Mesenchymal stem cell (in vitro differentiated cells and primary cell): ENCODE data around the gene CELF2.

Experiments
- DNase-seq: peaks from one replicate; pipeline ENCODE4 v3.0.0-alpha.2; 2013
- H2AFZ ChIP-seq: one replicate; pipeline ENCODE4 v1.6.1; 2013; ENCODE audit warnings: low read depth, mild to moderate bottlenecking, control low read depth, inconsistent platforms, low read length, moderate library complexity
- H2AK5ac ChIP-seq: 2 replicates; pipeline ENCODE4 v1.6.1; 2013; ENCODE audit warnings: low read length, moderate library complexity, mild to moderate bottlenecking, inconsistent platforms; ENCODE audit not compliant: severe bottlenecking
- H2BK120ac ChIP-seq: one replicate; pipeline ENCODE4 v1.6.1; 2013; ENCODE audit warnings: low read depth, mild to moderate bottlenecking, inconsistent platforms, low read length, moderate library complexity
- H2BK12ac ChIP-seq, 2 experiments: one replicate each; pipeline ENCODE4 v1.6.1; 2013; ENCODE audit warnings: inconsistent platforms in 2 of 2, low read length in 2 of 2, mild to moderate bottlenecking in 2 of 2, moderate library complexity in 2 of 2, control low read depth in 1 of 2
- H2BK15ac ChIP-seq: one replicate; pipeline ENCODE4 v1.6.1; 2013; ENCODE audit warnings: mild to moderate bottlenecking, low read depth, inconsistent platforms; ENCODE audit not compliant: poor library complexity, severe bottlenecking
- H2BK5ac ChIP-seq: 2 replicates; pipeline ENCODE4 v1.6.1; 2013; ENCODE audit warnings: low read depth, mild to moderate bottlenecking, low read length, control low read depth, inconsistent platforms; ENCODE audit not compliant: poor library complexity, severe bottlenecking
- H3K14ac ChIP-seq, 2 experiments: one replicate each; pipeline ENCODE4 v1.6.1; 2013; ENCODE audit warnings: inconsistent platforms in 2 of 2, low read length in 2 of 2, control low read depth in 1 of 2, mild to moderate bottlenecking in 1 of 2, moderate library complexity in 1 of 2
- H3K18ac ChIP-seq, 2 experiments: one replicate each; pipeline ENCODE4 v1.6.1; 2013; ENCODE audit warnings: inconsistent platforms in 2 of 2, low read length in 2 of 2, control low read depth in 1 of 2, low read depth in 1 of 2, mild to moderate bottlenecking in 1 of 2
- H3K23ac ChIP-seq, 2 experiments: one replicate each; pipeline ENCODE4 v1.6.1; 2013; ENCODE audit warnings: inconsistent platforms in 2 of 2, low read length in 2 of 2, mild to moderate bottlenecking in 2 of 2, moderate library complexity in 2 of 2, control low read depth in 1 of 2
- H3K27ac ChIP-seq: 2 replicates; pipeline ENCODE4 v1.5.1; 2013; ENCODE audit warnings: mild to moderate bottlenecking, moderate library complexity, low read length, control low read depth, inconsistent platforms; ENCODE audit not compliant: poor library complexity, severe bottlenecking
- H3K27me3 ChIP-seq, 2 experiments: 2 replicates each; pipeline versions ENCODE4 v1.6.1 to v1.7.0; 2013; ENCODE audit warnings: low read length in 2 of 2, mild to moderate bottlenecking in 2 of 2, moderate library complexity in 2 of 2, control low read depth in 1 of 2, inconsistent platforms in 1 of 2; ENCODE audit not compliant: control insufficient read depth in 1 of 2, insufficient read depth in 1 of 2
- H3K36me3 ChIP-seq, 2 experiments: 2 replicates each; pipeline versions ENCODE4 v1.6.1 to v1.7.0; 2013; ENCODE audit warnings: low read length in 2 of 2, control low read depth in 1 of 2, inconsistent platforms in 1 of 2, low read depth in 1 of 2, mild to moderate bottlenecking in 1 of 2; ENCODE audit not compliant: insufficient read depth in 2 of 2, control insufficient read depth in 1 of 2
- H3K4ac ChIP-seq, 2 experiments: one replicate each; pipeline ENCODE4 v1.6.1; 2013; ENCODE audit warnings: inconsistent platforms in 2 of 2, low read length in 2 of 2, mild to moderate bottlenecking in 2 of 2, moderate library complexity in 2 of 2, control low read depth in 1 of 2, low read depth in 1 of 2
- H3K4me1 ChIP-seq: 2 replicates; pipeline ENCODE4 v1.6.1; 2013; ENCODE audit warnings: low read depth, low read length, control low read depth; ENCODE audit not compliant: control insufficient read depth, insufficient read depth
- H3K4me2 ChIP-seq: 2 replicates; pipeline ENCODE4 v1.6.1; 2013; ENCODE audit warnings: low read length, mild to moderate bottlenecking, inconsistent platforms; ENCODE audit not compliant: poor library complexity, severe bottlenecking
- H3K4me3 ChIP-seq, 2 experiments: 2 replicates each; pipeline versions ENCODE4 v1.5.1 to v1.7.0; 2013; ENCODE audit warnings: low read length in 2 of 2, mild to moderate bottlenecking in 2 of 2, control low read depth in 1 of 2, low read depth in 1 of 2; ENCODE audit not compliant: insufficient read depth in 1 of 2
- H3K79me1 ChIP-seq: replicated peaks from 2 replicates; pipeline ENCODE4 v1.6.1; 2013; ENCODE audit warnings: mild to moderate bottlenecking, control low read depth, low read length, inconsistent platforms; ENCODE audit not compliant: poor library complexity, severe bottlenecking
- H3K9ac ChIP-seq: 2 replicates; pipeline ENCODE4 v1.7.0; 2013; ENCODE audit warnings: mild to moderate bottlenecking, low read length, moderate library complexity
- H3K9me3 ChIP-seq: 2 replicates; pipeline ENCODE4 v1.7.0; 2013; ENCODE audit warnings: mild to moderate bottlenecking, low read length; ENCODE audit not compliant: control insufficient read depth
- H4K8ac ChIP-seq: one replicate; pipeline ENCODE4 v1.6.1; 2013; ENCODE audit warnings: inconsistent platforms, mild to moderate bottlenecking, low read length, moderate library complexity
- H4K91ac ChIP-seq: one replicate; pipeline ENCODE4 v1.6.1; 2013; ENCODE audit warnings: mild to moderate bottlenecking, low read length, inconsistent platforms
- WGBS: methylation state at CpG from one replicate; pipeline ENCODE4 v1.1.7; 2013; ENCODE audit warnings: mixed read lengths; 5-methylcytosine and 5-hydroxymethylcytosine counted together

Gene CELF2

GRCh38 chr10:11018855-11019631, 1.4 kb downstream of the CELF2 start:
- peak overlapping the region; percentile 97 for H3K9ac ChIP-seq
- H3K27ac ChIP-seq = no peak overlapping the region
- H3K4me3 ChIP-seq = peak overlapping the region; percentile 83 to 94
- peak overlapping the region; percentile 85 for H3K4me2 ChIP-seq
- DNase-seq = no peak
- no peak overlapping the region for H2BK12ac ChIP-seq
- H3K27me3 ChIP-seq = no peaks in the 10 kb centered on the region
- no peak overlapping the region for H4K8ac ChIP-seq
- peaks cover 1% of the 10 kb centered on the region for H3K4me1 ChIP-seq
- no peak overlapping the region for H2BK5ac ChIP-seq
- H3K79me1 ChIP-seq = peaks cover 3% of the 10 kb centered on the region
- no peak overlapping the region for H3K14ac ChIP-seq
- H2AK5ac ChIP-seq = no peak overlapping the region
- WGBS = 45% methylated on average over 11 of the region's 11 CpGs
- no peaks in the 10 kb centered on the region for H3K9me3 ChIP-seq
- no peaks in the 10 kb centered on the region for H3K36me3 ChIP-seq
- H2AFZ ChIP-seq = no peak overlapping the region
- no peak overlapping the region for H3K4ac ChIP-seq
- H2BK15ac ChIP-seq = no peak overlapping the region
- no peak overlapping the region for H2BK120ac ChIP-seq
- no peak overlapping the region for H3K23ac ChIP-seq
- no peak overlapping the region for H3K18ac ChIP-seq
- no peak overlapping the region for H4K91ac ChIP-seq

GRCh38 chr10:11019724-11020547, 2.3 kb downstream of the CELF2 start:
- Histone ChIP-seq H3K23ac (no peak overlapping the region), H3K4me1 (peaks cover 1% of the 10 kb centered on the region), H2BK120ac (no peak overlapping the region), H4K91ac (no peak overlapping the region), H2AK5ac (no peak overlapping the region), H2BK12ac (no peak overlapping the region), H3K4me2 (no peak overlapping the region), H3K14ac (no peak overlapping the region), H2BK15ac (no peak overlapping the region), H3K4ac (no peak overlapping the region), H3K27ac (no peak overlapping the region), H3K79me1 (peaks cover 5% of the 10 kb centered on the region), H3K36me3 (no peaks in the 10 kb centered on the region), H2BK5ac (no peak overlapping the region), H3K18ac (no peak overlapping the region), H3K4me3 (peak overlapping the region in 1 of 2 experiments; percentile 83), H3K9ac (peak overlapping the region; percentile 97), H4K8ac (no peak overlapping the region), H2AFZ (no peak overlapping the region), H3K9me3 (no peaks in the 10 kb centered on the region), H3K27me3 (no peaks in the 10 kb centered on the region)
- DNase-seq = no peak
- 89% methylated on average over 9 of the region's 11 CpGs for WGBS

- no peak overlapping the region for H3K23ac ChIP-seq
- peak overlapping the region; percentile 97 for H3K9ac ChIP-seq
- peaks cover 1% of the 10 kb centered on the region for H3K4me1 ChIP-seq
- no peak overlapping the region for H3K18ac ChIP-seq
- no peaks in the 10 kb centered on the region for H3K36me3 ChIP-seq
- H2BK5ac ChIP-seq = no peak overlapping the region
- WGBS = 82% methylated on average over 5 of the region's 6 CpGs
- H2AFZ ChIP-seq = no peak overlapping the region
- no peak overlapping the region for H2AK5ac ChIP-seq
- H3K4me3 ChIP-seq = peak overlapping the region in 1 of 2 experiments; percentile 83
- H3K27me3 ChIP-seq = no peaks in the 10 kb centered on the region
- no peaks in the 10 kb centered on the region for H3K9me3 ChIP-seq
- no peak overlapping the region for H3K4ac ChIP-seq
- H3K14ac ChIP-seq = no peak overlapping the region
- peaks cover 5% of the 10 kb centered on the region for H3K79me1 ChIP-seq
- H2BK120ac ChIP-seq = no peak overlapping the region
- no peak overlapping the region for H4K8ac ChIP-seq
- no peak overlapping the region for H4K91ac ChIP-seq
- DNase-seq = no peak
- H2BK15ac ChIP-seq = no peak overlapping the region
- H3K27ac ChIP-seq = no peak overlapping the region
- H3K4me2 ChIP-seq = no peak overlapping the region
- H2BK12ac ChIP-seq = no peak overlapping the region
Observed at GRCh38 chr10:11020548-11020942, 2.9 kb downstream of the CELF2 start.

GRCh38 chr10:11022213-11022612, 4.5 kb downstream of the CELF2 start:
- Histone ChIP-seq H3K23ac (no peak overlapping the region), H2BK120ac (no peak overlapping the region), H4K91ac (no peak overlapping the region), H2BK5ac (no peak overlapping the region), H3K4me2 (no peak overlapping the region), H3K4ac (no peak overlapping the region), H3K27ac (no peak overlapping the region), H3K14ac (no peak overlapping the region), H2BK12ac (no peak overlapping the region), H3K4me1 (peaks cover 3% of the 10 kb centered on the region), H2AK5ac (no peak overlapping the region), H3K9ac (no peak overlapping the region), H2BK15ac (no peak overlapping the region), H2AFZ (no peak overlapping the region), H3K36me3 (no peaks in the 10 kb centered on the region), H3K4me3 (no peak overlapping the region), H3K9me3 (no peaks in the 10 kb centered on the region), H4K8ac (no peak overlapping the region), H3K18ac (no peak overlapping the region), H3K79me1 (peaks cover 5% of the 10 kb centered on the region), H3K27me3 (no peaks in the 10 kb centered on the region)
- no peak for DNase-seq
- 68% methylated on average over 2 of the region's 2 CpGs for WGBS
